Activated naive CD4-positive, alpha-beta T cell treated with Interleukin-2 at 50 U/mL for 16 hours (primary cell): ENCODE results near the gene ADARB2.

Experiments
- DNase-seq: peaks from one replicate; pipeline ENCODE4 v3.0.0-alpha.2; 2020

Gene ADARB2

DNA sequence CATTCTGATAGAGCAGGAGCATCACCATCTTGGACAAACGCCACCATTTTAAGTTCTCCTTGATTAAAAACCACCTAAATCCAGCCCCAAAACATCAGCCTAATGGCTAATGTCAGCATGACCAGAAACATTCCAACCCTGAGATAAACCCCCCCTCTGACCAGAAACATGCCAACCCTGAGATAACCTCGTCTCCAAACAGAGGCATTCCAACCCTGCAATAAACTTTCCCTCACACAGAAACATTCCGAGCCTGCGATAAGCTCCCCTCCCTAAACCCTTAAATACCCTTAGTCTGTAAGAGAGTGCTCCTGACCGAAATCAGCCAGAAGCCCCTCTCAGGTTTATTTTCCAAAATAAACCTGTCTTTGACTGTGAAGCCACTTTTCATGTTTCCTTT, 76.5 kb downstream of the ADARB2 start:
- no peak for DNase-seq

GRCh38 chr10:1660386-1660785, 76.9 kb downstream of the ADARB2 start:
- no peak for DNase-seq

DNA sequence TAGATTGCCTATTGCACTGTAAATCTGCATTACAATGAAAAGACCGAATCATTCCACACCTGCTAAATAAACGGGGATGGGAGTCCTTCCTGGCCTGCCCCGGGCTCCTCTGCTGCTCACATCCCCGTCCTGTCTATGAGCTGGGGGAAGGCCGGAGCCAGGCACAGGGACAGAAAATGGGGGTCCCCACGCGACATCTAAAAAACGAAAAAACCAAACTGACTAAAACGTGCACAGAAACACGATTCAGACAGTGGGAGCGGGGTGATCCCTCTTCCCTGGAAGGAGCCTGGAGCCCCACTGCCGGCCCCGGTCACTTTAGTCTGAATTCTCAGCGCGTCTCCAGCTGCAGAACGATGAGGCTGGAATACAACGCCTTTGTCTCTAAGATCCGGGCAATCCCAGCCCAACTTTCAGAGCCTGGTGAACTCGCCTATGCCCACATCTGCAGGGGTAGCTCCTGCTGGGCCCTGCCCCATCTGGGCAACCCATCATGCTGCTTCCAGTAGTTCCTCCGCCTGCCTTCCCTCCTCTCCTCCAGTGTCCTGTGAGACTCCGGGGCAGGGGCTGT, 78.0 kb downstream of the ADARB2 start:
- no peak for DNase-seq

GRCh38 chr10:1658658-1659057, 78.7 kb downstream of the ADARB2 start:
- no peak for DNase-seq

DNA sequence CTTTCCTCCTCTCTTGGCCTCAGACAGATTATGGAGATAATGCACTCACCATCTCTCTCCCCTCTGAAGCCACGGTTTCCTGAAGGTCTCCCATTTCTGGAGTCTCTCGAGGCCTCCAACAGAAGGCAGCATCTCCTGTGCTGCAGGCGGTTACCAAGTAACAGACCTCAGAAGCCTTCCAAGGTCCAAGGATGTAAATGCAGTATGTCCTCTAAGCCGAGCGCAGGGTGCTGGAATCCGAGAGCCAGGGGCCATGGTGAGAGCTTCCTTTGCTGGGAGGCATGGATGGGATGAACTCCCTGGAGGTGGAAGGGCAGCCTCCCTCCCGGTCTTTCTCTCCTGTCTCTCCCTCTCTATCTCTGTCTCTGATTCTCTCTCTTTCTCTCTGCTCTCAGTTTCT, 79.8 kb downstream of the ADARB2 start:
- no peak for DNase-seq

- DNase-seq: no peak
Measured at GRCh38 chr10:1655367-1655766, 82.0 kb downstream of the ADARB2 start.

- DNase-seq: no peak
Measured at GRCh38 chr10:1654811-1655356, 82.4 kb downstream of the ADARB2 start.

DNA sequence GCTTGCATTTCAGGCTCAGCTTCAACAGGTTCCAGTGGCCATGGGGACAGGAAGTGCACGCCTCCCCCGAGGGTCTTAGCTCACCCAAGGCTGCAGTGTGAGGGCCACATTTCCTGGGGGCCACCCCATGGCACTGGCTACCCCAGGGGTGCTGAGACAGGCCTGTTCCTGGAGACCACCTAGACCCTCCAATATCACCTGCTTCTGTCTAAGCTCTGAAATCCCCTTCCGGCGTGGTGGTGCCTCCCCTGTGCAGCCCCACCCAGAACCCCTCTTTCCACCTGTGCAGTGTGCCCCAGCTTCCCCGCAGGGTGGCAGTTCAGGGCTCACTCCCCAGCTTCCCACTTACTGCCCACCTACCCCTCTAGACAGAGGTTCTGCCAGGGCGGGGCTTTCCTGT, 83.1 kb downstream of the ADARB2 start:
- no peak for DNase-seq

DNA sequence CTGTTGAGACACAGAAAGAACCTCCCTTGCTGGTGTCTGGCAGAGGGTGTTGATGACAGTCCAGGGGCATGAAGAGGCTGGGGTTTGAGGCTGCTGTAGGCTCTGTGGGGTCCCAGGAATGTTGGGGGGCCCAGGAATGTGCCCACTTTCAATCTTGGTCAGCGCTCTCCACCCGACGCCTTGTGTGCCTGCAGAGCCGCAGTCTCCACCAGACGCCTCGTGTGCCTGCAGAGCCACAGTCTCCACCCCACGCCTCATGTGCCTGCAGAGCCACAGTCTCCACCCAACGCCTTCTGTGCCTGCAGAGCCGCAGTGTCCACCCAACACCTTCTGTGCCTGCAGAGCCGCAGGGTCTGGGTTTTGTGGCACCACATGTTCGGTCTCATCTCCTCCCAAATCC, 84.0 kb downstream of the ADARB2 start:
- no peak for DNase-seq

DNA sequence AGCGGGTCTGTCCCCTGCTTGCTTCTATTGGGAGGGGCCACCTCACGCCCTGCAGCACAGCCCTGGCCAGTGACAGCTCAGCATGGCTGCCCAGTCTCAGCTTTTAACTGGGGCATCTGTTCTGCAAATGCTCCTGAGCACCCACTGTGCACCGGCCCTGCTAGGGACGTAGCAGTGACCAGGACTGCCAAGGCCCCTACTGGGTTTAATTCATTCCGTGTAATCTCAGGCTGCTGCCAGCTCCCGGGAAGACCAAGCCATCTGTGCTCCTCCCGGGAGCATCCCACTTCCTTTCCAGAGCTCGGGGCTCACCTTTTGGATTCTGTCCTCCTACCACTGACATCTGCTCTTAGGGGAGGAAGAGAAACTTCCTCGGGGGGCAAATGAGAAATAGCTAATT, 85.2 kb downstream of the ADARB2 start:
- no peak for DNase-seq

DNA sequence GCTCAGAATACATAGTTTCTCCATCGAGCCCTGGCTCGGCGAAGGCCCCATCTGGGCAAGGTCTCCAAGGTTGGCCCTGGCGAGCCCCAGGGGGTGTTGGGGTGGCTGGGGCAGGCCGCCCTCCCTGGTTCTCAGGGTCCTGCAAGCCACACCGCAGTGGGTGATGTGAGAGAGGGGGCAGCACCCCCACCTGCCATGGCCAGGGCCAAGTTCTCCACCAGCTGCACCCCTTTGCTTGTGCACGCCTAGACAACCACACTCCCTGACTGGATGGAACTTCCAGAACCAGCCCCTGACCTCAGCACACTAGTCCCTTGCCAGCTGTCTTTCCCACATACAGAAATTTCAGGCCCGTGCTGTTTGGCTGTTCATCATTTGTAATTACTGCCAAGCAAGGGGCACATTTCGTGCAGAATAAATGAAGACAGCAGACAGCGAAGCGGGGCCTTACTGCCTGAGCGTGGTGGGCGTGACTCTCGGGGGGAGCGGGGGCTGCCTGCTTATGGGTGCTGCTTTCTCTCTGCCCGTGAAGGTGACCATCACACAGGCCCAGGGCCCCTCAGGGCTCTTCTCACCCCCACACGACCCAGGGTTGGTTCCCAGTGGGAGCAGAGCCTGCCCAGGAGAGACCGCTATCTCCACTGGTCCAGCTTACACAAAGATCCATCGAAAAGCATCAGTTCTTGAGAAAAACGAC, 85.9 kb downstream of the ADARB2 start:
- DNase-seq: no peak

DNA sequence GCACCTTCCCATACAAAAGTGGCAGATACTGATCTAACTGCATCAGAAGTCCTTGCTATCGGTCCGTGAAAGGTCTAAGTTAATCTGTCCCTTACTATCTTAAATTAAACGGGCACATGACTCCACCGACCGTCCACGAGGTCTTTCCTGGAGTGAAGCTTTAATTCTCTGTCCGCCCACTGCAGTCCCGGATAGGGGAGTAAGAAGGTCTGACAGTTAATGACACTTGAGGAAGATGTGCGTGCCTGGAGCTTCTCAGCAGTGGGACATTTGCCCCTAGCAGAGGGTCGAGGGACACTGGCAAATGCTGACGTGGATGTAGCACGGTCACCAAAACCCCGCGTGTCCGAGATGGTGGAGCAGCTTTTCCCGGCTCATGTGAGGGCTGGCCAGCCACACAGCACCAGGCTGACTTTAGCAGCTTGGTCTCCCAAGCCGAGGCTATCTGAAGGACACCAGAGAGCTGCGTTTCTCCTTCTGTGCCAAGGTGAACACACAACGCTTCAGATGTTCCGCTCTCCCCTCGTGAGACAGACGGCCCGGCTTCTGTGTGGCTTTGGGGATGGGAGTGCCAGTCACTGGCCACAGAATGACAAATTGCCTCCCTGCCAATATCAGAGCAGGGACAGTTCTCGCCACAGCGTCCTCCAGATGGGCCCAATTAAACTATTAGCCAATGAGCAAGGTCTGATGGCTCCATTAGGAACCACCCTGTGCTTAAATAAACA, 86.6 kb downstream of the ADARB2 start:
- DNase-seq: no peak

DNA sequence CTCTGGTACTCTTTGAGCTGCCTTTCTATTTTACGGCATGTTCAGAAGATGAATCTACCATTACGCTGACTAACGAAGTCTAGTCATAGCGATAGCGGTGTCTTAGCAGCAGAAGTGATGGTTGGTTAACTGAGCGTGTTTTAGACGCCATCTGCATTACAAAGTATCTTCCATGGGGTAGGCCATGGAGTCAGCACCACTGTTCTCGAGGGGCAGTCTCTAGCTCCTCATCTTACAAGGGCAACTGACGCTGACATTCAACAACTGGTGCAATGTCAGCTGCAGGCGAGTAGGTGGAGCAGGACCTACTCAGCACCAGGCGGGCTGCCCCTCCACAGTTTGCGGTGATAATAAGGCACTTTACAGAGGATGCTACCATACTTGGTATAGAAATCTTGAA, 88.7 kb downstream of the ADARB2 start:
- DNase-seq: no peak

- no peak for DNase-seq
Measured at GRCh38 chr10:1646332-1646731, 91.0 kb downstream of the ADARB2 start.

DNA sequence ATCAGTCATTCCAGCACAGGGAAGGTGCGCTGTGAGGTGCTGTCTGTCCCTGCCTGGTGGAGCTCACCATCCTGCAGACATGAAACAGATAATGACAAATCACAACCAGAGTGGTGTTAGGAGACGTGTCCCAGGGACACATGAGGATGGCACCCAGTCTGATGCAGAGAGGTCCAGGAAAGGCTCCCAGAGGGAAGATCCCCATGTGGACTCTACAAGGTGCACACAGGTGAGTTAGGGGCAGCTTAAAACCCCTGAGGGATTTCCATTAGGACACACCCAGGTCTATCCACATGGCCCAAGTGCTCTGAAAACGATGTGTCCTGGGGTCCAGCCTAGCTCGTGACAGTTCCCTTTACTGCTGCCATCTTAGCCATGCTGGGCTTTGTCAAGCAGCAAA, 91.4 kb downstream of the ADARB2 start:
- DNase-seq: no peak

- DNase-seq: no peak
Measured at GRCh38 chr10:1644191-1644711, 93.1 kb downstream of the ADARB2 start.

GRCh38 chr10:1643908-1644179, 93.5 kb downstream of the ADARB2 start:
- no peak for DNase-seq

DNA sequence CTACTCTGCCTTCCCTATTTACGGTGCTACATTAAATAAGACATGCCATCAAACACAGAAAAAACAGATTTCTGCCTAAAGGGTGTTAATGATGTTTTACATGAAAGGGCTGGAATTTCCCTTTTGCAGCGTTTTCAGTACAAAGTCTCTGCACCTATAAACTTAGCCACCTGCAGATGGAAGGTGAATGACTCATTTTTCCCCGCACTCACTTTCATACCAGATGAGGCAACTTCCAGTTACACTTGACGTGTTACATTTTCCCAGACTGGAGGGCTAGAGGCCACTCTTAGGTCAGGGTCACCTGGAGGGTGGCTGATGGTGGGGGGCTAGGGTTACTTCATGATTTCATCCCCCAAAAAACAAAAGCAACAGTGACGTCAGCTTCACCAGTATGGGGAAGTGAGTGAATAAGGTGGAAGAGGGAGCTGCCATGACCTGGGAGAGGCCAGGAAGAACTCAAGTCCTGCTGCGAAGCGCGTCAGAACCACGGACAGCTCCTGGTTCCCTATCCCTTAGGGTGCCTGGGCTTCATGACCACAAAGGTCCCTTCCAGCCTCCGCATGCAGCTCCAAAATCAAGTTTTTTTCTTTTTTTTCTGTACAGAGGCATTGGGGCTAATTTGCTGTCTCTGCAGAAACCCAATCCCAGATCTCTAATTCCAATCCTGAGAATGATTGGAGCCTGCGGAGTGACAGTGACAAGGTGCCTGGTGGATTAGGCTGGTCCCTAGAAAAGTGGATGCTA, 94.0 kb downstream of the ADARB2 start:
- DNase-seq: peak; percentile 20

GRCh38 chr10:1642600-1643160, 94.6 kb downstream of the ADARB2 start:
- DNase-seq: no peak

GRCh38 chr10:1641402-1641801, 95.9 kb downstream of the ADARB2 start:
- DNase-seq: no peak

GRCh38 chr10:1638889-1639419, 98.4 kb downstream of the ADARB2 start:
- DNase-seq: no peak

DNA sequence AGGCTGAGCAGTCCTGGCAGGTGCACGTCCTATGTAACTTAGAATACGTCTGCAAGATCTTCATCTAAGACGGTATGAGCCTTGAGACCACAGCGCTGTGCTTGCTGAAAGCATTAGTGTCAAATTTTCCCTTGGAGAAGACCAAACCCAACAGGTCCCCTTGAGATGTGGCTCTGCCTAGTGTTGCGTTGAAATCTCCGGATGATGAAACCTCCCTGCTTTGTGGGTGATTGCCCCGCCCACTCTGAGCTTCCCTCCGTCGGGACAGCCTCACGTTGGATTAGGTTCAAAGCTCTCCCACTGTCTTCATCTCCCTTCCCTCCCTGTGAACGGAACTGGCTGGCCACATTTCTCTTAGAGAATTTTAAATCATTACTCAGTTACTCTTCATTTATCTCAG, 102.0 kb downstream of the ADARB2 start:
- no peak for DNase-seq

GRCh38 chr10:1634239-1634638, 103.1 kb downstream of the ADARB2 start:
- no peak for DNase-seq
